Heart left ventricle (tissue), 16 donors: Measurements from ENCODE around the gene KIF2A. TPM values are rescaled to one million over a fixed set of nuclear protein-coding genes. Genes with fewer than 3 reads are reported as not detected.

Source experiments
- ATAC-seq, 4 donors: fragments of 200-7000 bp; cut with Tn5 transposase; one replicate each; pipeline ENCODE4 v1.9.1; 2020 to 2022; ENCODE audit warnings: moderate library complexity in 4 of 4, mild to moderate bottlenecking in 3 of 4, moderate number of reproducible peaks in 1 of 4
- DNase-seq, 5 donors: peaks; one replicate each; pipeline ENCODE4 v3.0.0-alpha.2; 2020
- H3K27ac ChIP-seq, 12 donors: fragments of 200-600 bp; sonication (generic) in 4 of 12; one replicate each; pipeline versions ENCODE4 v1.5.0 to v1.8.0; 2016 to 2022; ENCODE audit warnings: mild to moderate bottlenecking in 2 of 12
- H3K27me3 ChIP-seq, 9 donors: fragments of 200-600 bp; sonication (generic) in 2 of 9; one replicate each; pipeline versions ENCODE4 v1.5.1 to v1.8.0; 2016 to 2022; ENCODE audit warnings: mild to moderate bottlenecking in 3 of 9
- H3K36me3 ChIP-seq, 9 donors: fragments of 200-600 bp; sonication (generic) in 2 of 9; one replicate each; pipeline versions ENCODE4 v1.5.0 to v1.8.0; 2018 to 2022; ENCODE audit warnings: mild to moderate bottlenecking in 2 of 9
- H3K4me1 ChIP-seq, 12 donors: fragments of 200-600 bp; sonication (generic) in 4 of 12; one replicate each; pipeline versions ENCODE4 v1.5.0 to v1.8.0; 2016 to 2022; ENCODE audit warnings: mild to moderate bottlenecking in 3 of 12
- H3K4me3 ChIP-seq, 12 donors: fragments of 200-600 bp; sonication (generic) in 4 of 12; one replicate each; pipeline versions ENCODE4 v1.5.0 to v1.8.0; 2017 to 2022; ENCODE audit warnings: mild to moderate bottlenecking in 9 of 12, moderate library complexity in 4 of 12
- H3K9me3 ChIP-seq, 12 donors: fragments of 200-600 bp; sonication (generic) in 4 of 12; one replicate each; pipeline versions ENCODE4 v1.5.0 to v1.8.0; 2016 to 2022; ENCODE audit warnings: mild to moderate bottlenecking in 1 of 12
- CTCF ChIP-seq, 12 donors: fragments of 200-600 bp; sonication (generic) in 4 of 12; IDR thresholded peaks; one replicate each; pipeline versions ENCODE4 v1.5.0 to v1.8.0; 2018 to 2022; ENCODE audit warnings: antibody characterized with exemption in 12 of 12, mild to moderate bottlenecking in 5 of 12
- POLR2A ChIP-seq, 2 donors: fragments of 450-650 bp; IDR thresholded peaks; one replicate each; pipeline ENCODE4 v1.6.1; 2017; ENCODE audit warnings: antibody characterized with exemption in 2 of 2, mild to moderate bottlenecking in 2 of 2, moderate library complexity in 2 of 2
- WGBS, 4 donors: extraction: QIAGEN DNeasy Blood & Tissue Kit in 2 of 4; methylation state at CpG; one replicate each; pipeline versions ENCODE4 v1.1.5 to v1.1.7; 2013 to 2018; 5-methylcytosine and 5-hydroxymethylcytosine counted together
- intact Hi-C, 10 donors: fragments of 100-400 bp; cut with DNase I; formaldehyde crosslinking; loops; one replicate each; pipeline versions ENCODE4 v1.11.1 to v1.14.2; 2022
- polyA plus RNA-seq, 2 donors: library from polyadenylated mRNA; stranded (reverse); fragments of 200-250 nt; gene quantifications; one replicate each; pipeline ENCODE4 v1.2.3, GENCODE V29; 2013
- total RNA-seq, 9 donors: library from RNA; depleted of rRNA in 2 of 9; stranded (reverse); fragments of >200 nt in 2 of 9; fragmentation: NEBNext Ultra II Directional in 3 of 9; extraction: Animal tissue kit (Norgen Biotek cat#: 25700) in 3 of 9; gene quantifications; one replicate each; pipeline versions ENCODE4 v1.1.0 to v1.2.4, GENCODE V29; 2016 to 2023
- donor health status: ischemic (EF 13 %, LVEDD 7.1; RV severe dilation, severe dysfunction).
- donor health status: healthy with polysubstance abuse.
- donor health status: DM: no; HTN: yes; CAD: no.
- donor health status: DM: no; HTN: no; CAD: no.
- donor health status: ischemic (EF 25% LVEDD 6.9; RV normal size, moderate dysfunction).
- donor health status: ischemic (EF 25% LVEDD 5.7; RV mildly dilated, moderate dysfunction).
- donor health status: healthy.
- donor health status: DM: yes; HTN: yes; CAD: no.
- donor health status: ischemic (EF 35%, LVEDD 5.7; RV mildly dilated, moderate dysfunction).
- donor health status: nonischemic (EF 11% LVEDD 7.7; RV severe dilation, severe dysfunction).
- donor health status: DM: yes; HTN: yes; CAD: no.
- donor health status: PGD.
- donor health status: ischemic (EF 29% LVEDD 5.4; RV normal size, mild dysfunction).
- donor health status: nonischemic (EF 23%, LVEDD 6.1; RV moderate dilation, normal function).

KIF2A gene
- total and polyA plus RNA-seq, 11 donors = 1.5 to 18.8 (median 10.7) TPM

GRCh38 chr5:62418462-62419076 is 112.6 kb downstream of the KIF2A start:
- Histone ChIP-seq H3K4me3 (no peak overlapping the region), H3K27ac (peak overlapping the region in 10 of 12 donors; percentile 5 to 78 (median 54))

DNA sequence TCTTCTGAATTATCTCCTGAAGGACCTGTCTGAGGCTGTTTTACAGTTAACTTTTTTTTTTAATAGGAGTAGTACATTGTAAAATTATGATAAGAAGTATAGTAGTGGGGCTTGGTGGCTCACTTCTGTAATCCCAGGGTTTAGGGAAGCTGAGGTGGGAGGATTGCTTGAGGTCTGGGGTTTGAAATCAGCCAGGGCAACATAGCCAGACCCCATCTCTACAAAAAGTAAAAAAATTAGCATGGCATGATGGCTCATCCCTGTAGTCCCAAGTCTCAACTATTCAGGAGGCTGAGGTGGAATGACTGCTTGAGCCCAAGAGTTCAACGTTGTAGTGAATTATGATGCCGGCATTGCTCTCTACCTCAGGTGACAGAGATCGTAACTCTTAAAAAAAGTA is 113.6 kb downstream of the KIF2A start:
- intact Hi-C loops = no loop called here
- H3K27ac ChIP-seq = peak overlapping the region in 4 of 12 donors; percentile 45 to 78 (median 66)
- DNase-seq (no peak), ATAC-seq (no peak)
- no peaks in the 10 kb centered on the region for H3K27me3 ChIP-seq
- H3K4me1 ChIP-seq = peaks cover 0 to 26% (median 3%) of the 10 kb centered on the region in 12 donors
- WGBS, 4 donors = 97 to 100% (median 98%) methylated on average over 3 of the region's 3 CpGs
- TF ChIP-seq CTCF (IDR thresholded peaks at IDR 0.05) (no peak), POLR2A (IDR thresholded peaks at IDR 0.05) (no peak)
- no peak overlapping the region for H3K4me3 ChIP-seq
- no peaks in the 10 kb centered on the region for H3K36me3 ChIP-seq
- no peaks in the 10 kb centered on the region for H3K9me3 ChIP-seq

More at GRCh38 chr5:62418462-62419076, 112.6 kb downstream of the KIF2A start:
- no peaks in the 10 kb centered on the region for H3K36me3 ChIP-seq
- 46 to 65% (median 58%) methylated on average over 4 of the region's 4 CpGs for WGBS, 4 donors
- DNase-seq (no peak), ATAC-seq (peak; percentile 57 to 85 (median 80))
- H3K27me3 ChIP-seq = no peaks in the 10 kb centered on the region
- peaks cover 0 to 31% (median 10%) of the 10 kb centered on the region in 12 donors for H3K4me1 ChIP-seq
- intact Hi-C loops = no loop called here
- H3K9me3 ChIP-seq = no peaks in the 10 kb centered on the region
- TF ChIP-seq CTCF (IDR thresholded peaks at IDR 0.05) = no peak
- TF ChIP-seq POLR2A (IDR thresholded peaks at IDR 0.05) = no peak

- no peak for DNase-seq
- H3K4me3 ChIP-seq = no peak overlapping the region
- H3K9me3 ChIP-seq = no peaks in the 10 kb centered on the region
- TF ChIP-seq CTCF (IDR thresholded peaks at IDR 0.05) (no peak), POLR2A (IDR thresholded peaks at IDR 0.05) (no peak)
- no peak for ATAC-seq
- H3K36me3 ChIP-seq = no peaks in the 10 kb centered on the region
- peaks cover 0 to 26% (median 3%) of the 10 kb centered on the region in 12 donors for H3K4me1 ChIP-seq
- intact Hi-C loops = no loop called here
- H3K27ac ChIP-seq = no peak overlapping the region
- 45 to 76% (median 57%) methylated on average over 1 of the region's 1 CpG for whole genome bisulfite sequencing, 4 donors
- no peaks in the 10 kb centered on the region for H3K27me3 ChIP-seq
Measured at GRCh38 chr5:62421414-62421813, 115.4 kb downstream of the KIF2A start.

DNA sequence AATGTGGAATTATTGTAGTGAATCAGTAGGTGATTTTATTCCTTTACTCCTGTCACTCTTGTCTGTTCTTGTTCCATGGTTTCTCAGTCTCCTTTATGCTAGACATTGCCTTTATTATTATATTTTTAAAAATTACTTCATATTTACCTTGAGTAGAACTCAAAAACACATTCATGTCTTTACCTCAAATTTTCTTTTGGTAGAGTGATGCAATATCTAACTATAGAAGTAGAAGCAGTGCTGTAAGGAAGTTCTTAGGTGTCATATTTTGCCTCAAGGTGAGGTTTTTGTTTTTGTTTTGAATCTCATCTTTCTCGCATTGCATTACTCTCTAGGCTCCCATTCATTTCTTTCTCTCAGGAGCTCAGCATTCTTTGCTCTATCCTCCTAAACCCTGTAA is 118.8 kb downstream of the KIF2A start:
- H3K9me3 ChIP-seq = no peaks in the 10 kb centered on the region
- intact Hi-C loops = no loop called here
- no peaks in the 10 kb centered on the region for H3K27me3 ChIP-seq
- TF ChIP-seq POLR2A (IDR thresholded peaks at IDR 0.05) = no peak
- TF ChIP-seq CTCF (IDR thresholded peaks at IDR 0.05) = no peak
- no peaks in the 10 kb centered on the region for H3K36me3 ChIP-seq
- H3K4me3 ChIP-seq = no peak overlapping the region
- ATAC-seq (no peak), DNase-seq (no peak)
- 96 to 100% (median 98%) methylated on average over 1 of the region's 1 CpG for WGBS, 4 donors
- H3K27ac ChIP-seq = no peak overlapping the region
- peaks cover 0 to 11% (median 0%) of the 10 kb centered on the region in 12 donors for H3K4me1 ChIP-seq
